Lung (tissue), 12 donors: ENCODE results near the gene MTMR1. TPM values are rescaled to one million over a fixed set of nuclear protein-coding genes. Genes with fewer than 3 reads are reported as not detected.

Experiments used
- ATAC-seq: fragments of 200-7000 bp; cut with Tn5 transposase; one replicate; pipeline ENCODE4 v1.9.1; 2020; ENCODE audit warnings: moderate number of reproducible peaks; ENCODE audit not compliant: insufficient read depth, low FRiP score
- DNase-seq, 3 donors: peaks; one replicate each; pipeline ENCODE4 v3.0.0-alpha.2; 2013 to 2017
- H3K27ac ChIP-seq, 2 donors: one replicate each; pipeline ENCODE4 v1.5.1; 2013; ENCODE audit warnings: mild to moderate bottlenecking in 2 of 2, moderate library complexity in 2 of 2, control low read depth in 1 of 2, inconsistent platforms in 1 of 2, low read depth in 1 of 2, low read length in 1 of 2
- H3K27me3 ChIP-seq, 3 donors: one replicate each; pipeline ENCODE4 v1.5.1; 2013; ENCODE audit warnings: low read length in 2 of 3; ENCODE audit not compliant: control insufficient read depth in 3 of 3, insufficient read depth in 3 of 3
- H3K36me3 ChIP-seq, 4 donors: one replicate each; pipeline ENCODE4 v1.5.1; 2013; ENCODE audit warnings: low read length in 4 of 4, mild to moderate bottlenecking in 1 of 4, moderate library complexity in 1 of 4; ENCODE audit not compliant: control insufficient read depth in 4 of 4, insufficient read depth in 4 of 4
- H3K4me1 ChIP-seq, 5 donors: one replicate each; pipeline ENCODE4 v1.5.1; 2013; ENCODE audit warnings: low read length in 5 of 5, mild to moderate bottlenecking in 2 of 5, moderate library complexity in 1 of 5; ENCODE audit not compliant: control insufficient read depth in 5 of 5, insufficient read depth in 5 of 5
- H3K4me3 ChIP-seq: one replicate; pipeline ENCODE4 v1.5.1; 2013; ENCODE audit warnings: mild to moderate bottlenecking, control low read depth, moderate library complexity
- H3K9ac ChIP-seq, 2 donors: one replicate each; pipeline ENCODE4 v1.5.1; 2013; ENCODE audit warnings: low read length in 2 of 2, control low read depth in 1 of 2; ENCODE audit not compliant: insufficient read depth in 1 of 2
- H3K9me3 ChIP-seq, 4 donors: one replicate each; pipeline ENCODE4 v1.5.1; 2013; ENCODE audit warnings: low read length in 3 of 4, mild to moderate bottlenecking in 1 of 4, moderate library complexity in 1 of 4; ENCODE audit not compliant: control insufficient read depth in 4 of 4, insufficient read depth in 3 of 4
- WGBS, 2 donors: extraction: QIAGEN DNeasy Blood & Tissue Kit; methylation state at CpG; one replicate each; pipeline ENCODE4 v1.1.7; 2013; 5-methylcytosine and 5-hydroxymethylcytosine counted together
- polyA plus RNA-seq, 2 donors: library from polyadenylated mRNA; stranded (reverse); fragments of 200-250 nt; gene quantifications; one replicate each; pipeline ENCODE4 v1.2.1, GENCODE V29; 2013
- total RNA-seq, 2 donors: library from RNA; depleted of rRNA in 1 of 2; stranded (reverse); fragments of >200 nt in 1 of 2; gene quantifications; one replicate each; pipeline ENCODE4 v1.2.1, GENCODE V29; 2014 to 2021
- TF ChIP-seq, protein P1 (sequence below): IDR thresholded peaks from 2 replicates; pipeline ENCODE4 v1.5.1; 2012; ENCODE audit warnings: mild to moderate bottlenecking; ENCODE audit errors: control extremely low read depth, extremely low read depth
- donor health status: control.
- donor health status: control.
- donor health status: Bipolar disorder and iron deficiency.
- donor health status: healthy.
- donor health status: DM: yes; HTN: yes; CAD: no.

MTMR1 gene
- total and polyA plus RNA-seq, 4 donors, result 10.0 to 37.6 (median 15.9) TPM

DNA sequence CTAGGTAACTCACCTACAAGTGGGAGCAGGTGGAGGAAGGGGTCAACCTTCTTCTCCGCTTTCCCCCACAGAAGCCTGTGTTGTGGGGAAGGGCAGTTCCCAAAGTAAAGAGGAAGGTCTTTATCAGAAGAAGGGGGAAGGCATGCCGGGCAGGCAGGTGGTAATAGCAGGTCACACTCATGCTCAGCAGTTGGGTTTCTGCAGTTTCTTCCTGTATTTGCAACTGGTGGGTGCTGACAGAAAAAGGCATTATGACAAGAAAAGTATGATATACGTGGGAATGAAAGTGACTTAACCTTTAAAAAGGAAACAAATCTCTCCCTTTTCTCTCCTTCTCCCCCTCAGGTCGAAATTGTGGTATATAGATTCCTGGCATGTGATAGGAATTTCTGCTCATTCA, 3.7 kb downstream of the MTMR1 start:
- TF ChIP-seq, protein P1, sequence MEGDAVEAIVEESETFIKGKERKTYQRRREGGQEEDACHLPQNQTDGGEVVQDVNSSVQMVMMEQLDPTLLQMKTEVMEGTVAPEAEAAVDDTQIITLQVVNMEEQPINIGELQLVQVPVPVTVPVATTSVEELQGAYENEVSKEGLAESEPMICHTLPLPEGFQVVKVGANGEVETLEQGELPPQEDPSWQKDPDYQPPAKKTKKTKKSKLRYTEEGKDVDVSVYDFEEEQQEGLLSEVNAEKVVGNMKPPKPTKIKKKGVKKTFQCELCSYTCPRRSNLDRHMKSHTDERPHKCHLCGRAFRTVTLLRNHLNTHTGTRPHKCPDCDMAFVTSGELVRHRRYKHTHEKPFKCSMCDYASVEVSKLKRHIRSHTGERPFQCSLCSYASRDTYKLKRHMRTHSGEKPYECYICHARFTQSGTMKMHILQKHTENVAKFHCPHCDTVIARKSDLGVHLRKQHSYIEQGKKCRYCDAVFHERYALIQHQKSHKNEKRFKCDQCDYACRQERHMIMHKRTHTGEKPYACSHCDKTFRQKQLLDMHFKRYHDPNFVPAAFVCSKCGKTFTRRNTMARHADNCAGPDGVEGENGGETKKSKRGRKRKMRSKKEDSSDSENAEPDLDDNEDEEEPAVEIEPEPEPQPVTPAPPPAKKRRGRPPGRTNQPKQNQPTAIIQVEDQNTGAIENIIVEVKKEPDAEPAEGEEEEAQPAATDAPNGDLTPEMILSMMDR, result no peak
- Histone ChIP-seq H3K4me1 (peaks cover 0 to 6% (median 2%) of the 10 kb centered on the region in 5 donors), H3K27ac (no peak overlapping the region), H3K4me3 (no peak overlapping the region), H3K9ac (no peak overlapping the region), H3K9me3 (no peaks in the 10 kb centered on the region), H3K36me3 (peaks cover 0 to 3% (median 0%) of the 10 kb centered on the region in 4 donors), H3K27me3 (peaks cover 0 to 5% (median 0%) of the 10 kb centered on the region in 3 donors)
- 39 to 53% methylated on average over 3 to 4 of the region's 4 CpGs for WGBS, 2 donors
- no peak for ATAC-seq
- no peak for DNase-seq

DNA sequence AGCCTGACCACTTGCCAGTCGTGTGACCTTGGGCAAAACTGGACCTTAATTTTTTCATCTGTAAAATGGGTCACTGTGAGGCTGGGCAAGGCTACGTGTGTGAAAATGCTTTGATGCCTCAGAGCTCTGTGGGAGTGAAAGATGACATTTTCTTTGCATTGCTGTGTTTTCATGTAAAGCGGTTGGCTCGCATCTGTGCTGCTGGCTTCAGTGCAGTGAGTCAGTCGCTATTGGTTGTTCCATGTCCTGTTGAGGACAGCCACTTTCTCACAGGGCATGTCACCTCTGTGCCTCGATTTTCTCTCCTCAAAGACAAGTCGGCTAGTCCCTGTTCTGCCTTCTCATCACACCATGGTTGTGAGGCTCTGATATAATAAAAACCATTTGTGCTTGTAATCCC, 4.4 kb downstream of the MTMR1 start:
- Histone ChIP-seq H3K4me3 (no peak overlapping the region), H3K4me1 (peaks cover 0 to 6% (median 0%) of the 10 kb centered on the region in 5 donors), H3K9ac (no peak overlapping the region), H3K36me3 (peaks cover 0 to 3% (median 0%) of the 10 kb centered on the region in 4 donors), H3K27ac (no peak overlapping the region), H3K9me3 (no peaks in the 10 kb centered on the region), H3K27me3 (peaks cover 0 to 5% (median 0%) of the 10 kb centered on the region in 3 donors)
- 78 to 96% methylated on average over 7 of the region's 7 CpGs for WGBS, 2 donors
- ATAC-seq, result no peak
- DNase-seq, result no peak
- TF ChIP-seq, protein P1, result no peak

DNA sequence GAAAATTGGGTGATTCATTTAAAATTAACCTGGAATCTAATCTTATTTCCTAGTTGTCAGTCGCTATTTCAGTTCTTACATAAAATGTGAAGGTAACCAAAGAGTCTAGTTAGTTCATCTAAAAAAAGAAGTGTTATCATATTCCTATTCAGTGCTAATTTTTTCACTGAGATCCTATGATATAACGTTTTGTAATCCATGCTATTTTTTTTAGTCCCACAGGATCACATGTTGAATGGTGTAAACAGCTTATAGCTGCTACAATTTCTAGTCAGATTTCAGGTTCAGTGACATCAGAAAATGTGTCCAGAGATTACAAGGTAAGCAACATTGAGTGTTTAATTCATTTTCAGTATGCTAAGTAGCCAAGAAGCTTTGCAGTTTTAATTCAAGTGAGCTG, 5.8 kb downstream of the MTMR1 start:
- 53 to 82% methylated on average over 2 of the region's 2 CpGs for WGBS, 2 donors
- H3K36me3 ChIP-seq, result peaks cover 0 to 3% (median 0%) of the 10 kb centered on the region in 4 donors
- no peak for ATAC-seq
- peaks cover 0 to 6% (median 2%) of the 10 kb centered on the region in 5 donors for H3K4me1 ChIP-seq
- no peak overlapping the region for H3K4me3 ChIP-seq
- H3K27me3 ChIP-seq, result peaks cover 0 to 9% (median 3%) of the 10 kb centered on the region in 3 donors
- H3K9ac ChIP-seq, result no peak overlapping the region
- TF ChIP-seq, protein P1, result no peak
- H3K27ac ChIP-seq, result no peak overlapping the region
- no peaks in the 10 kb centered on the region for H3K9me3 ChIP-seq
- DNase-seq, result no peak

DNA sequence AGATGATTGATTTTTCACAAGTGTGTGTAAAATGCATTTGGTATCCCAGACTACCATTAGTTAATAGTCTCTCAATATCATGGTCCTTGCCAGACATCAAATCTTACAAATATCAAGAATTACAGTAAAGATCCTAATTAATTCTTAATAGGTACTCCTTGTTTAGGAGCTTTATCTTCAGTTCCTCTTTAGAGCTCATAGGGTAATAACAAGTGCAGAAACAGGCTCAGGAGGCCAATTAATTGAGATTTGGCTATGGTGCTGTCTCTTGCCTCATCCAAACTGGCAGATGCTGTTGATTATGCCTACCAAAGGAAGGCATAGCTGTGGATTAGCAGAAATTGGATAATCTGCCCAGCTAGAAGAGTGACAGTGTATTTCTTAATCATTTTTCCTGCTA, 6.9 kb downstream of the MTMR1 start:
- DNase-seq, result no peak
- Histone ChIP-seq H3K9me3 (no peaks in the 10 kb centered on the region), H3K4me1 (peaks cover 0 to 6% (median 0%) of the 10 kb centered on the region in 5 donors), H3K27ac (no peak overlapping the region), H3K27me3 (peaks cover 0 to 9% (median 3%) of the 10 kb centered on the region in 3 donors), H3K4me3 (no peak overlapping the region), H3K9ac (no peak overlapping the region), H3K36me3 (peaks cover 0 to 3% (median 0%) of the 10 kb centered on the region in 4 donors)
- ATAC-seq, result no peak
- TF ChIP-seq, protein P1, result no peak
